HG02571 (cell line): ENCODE results near the gene ELMO1.

Experiments used
- ATAC-seq: cut with Tn5 transposase; IDR thresholded peaks from one replicate; pipeline ENCODE4 v1.9.1; 2021; ENCODE audit warnings: mild to moderate bottlenecking, moderate library complexity; ENCODE audit not compliant: unreplicated experiment

The ELMO1 gene

GRCh38 chr7:37432281-37432920 is 16.3 kb downstream of the ELMO1 start:
- ATAC-seq, result no peak

GRCh38 chr7:37431413-37431812 is 17.3 kb downstream of the ELMO1 start:
- ATAC-seq, result no peak

GRCh38 chr7:37430640-37431039 is 18.0 kb downstream of the ELMO1 start:
- no peak for ATAC-seq

GRCh38 chr7:37430171-37430570 is 18.5 kb downstream of the ELMO1 start:
- no peak for ATAC-seq

GRCh38 chr7:37429435-37429791 is 19.3 kb downstream of the ELMO1 start:
- no peak for ATAC-seq

GRCh38 chr7:37428681-37429434 is 19.8 kb downstream of the ELMO1 start:
- no peak for ATAC-seq

- ATAC-seq, result no peak
These were observed 21.3 kb downstream of the ELMO1 start for GRCh38 chr7:37427276-37427940.

- ATAC-seq, result no peak
These were observed 23.2 kb downstream of the ELMO1 start for GRCh38 chr7:37425498-37425897.

GRCh38 chr7:37424995-37425394 is 23.7 kb downstream of the ELMO1 start:
- ATAC-seq, result no peak

- no peak for ATAC-seq
These were observed 24.1 kb downstream of the ELMO1 start for GRCh38 chr7:37424521-37424920.

GRCh38 chr7:37421861-37422500 is 26.7 kb downstream of the ELMO1 start:
- ATAC-seq, result no peak

- no peak for ATAC-seq
These were observed 27.5 kb downstream of the ELMO1 start for GRCh38 chr7:37420946-37421695.

- ATAC-seq, result no peak
These were observed 29.2 kb downstream of the ELMO1 start for GRCh38 chr7:37419496-37419895.

GRCh38 chr7:37418381-37418780 is 30.3 kb downstream of the ELMO1 start:
- no peak for ATAC-seq

GRCh38 chr7:37417107-37417474 is 31.6 kb downstream of the ELMO1 start:
- ATAC-seq, result no peak

- no peak for ATAC-seq
These were observed 32.1 kb downstream of the ELMO1 start for GRCh38 chr7:37416378-37417106.

GRCh38 chr7:37415629-37416028 is 33.0 kb downstream of the ELMO1 start:
- ATAC-seq, result no peak

- ATAC-seq, result no peak
These were observed 34.2 kb downstream of the ELMO1 start for GRCh38 chr7:37414352-37414983.

GRCh38 chr7:37411444-37412034 is 37.1 kb downstream of the ELMO1 start:
- no peak for ATAC-seq
